ENCODE results near the gene FNDC3B. TPM values are rescaled to one million over a fixed set of nuclear protein-coding genes. Genes with fewer than 3 reads are reported as not detected.
"Not testable (repeated sequence)": the region's sequence is repeated elsewhere in the genome, so short reads cannot be mapped to it uniquely, and the experiment has no call there.

The FNDC3B gene
- total RNA-seq, 1 donor from 2014 or later: 171 TPM

GRCh38 chr3:172253200-172253599, 213.8 kb downstream of the FNDC3B start:
- DNase-seq (ENCODE audit: low spot score) (no peak), ATAC-seq (no peak)
- intact Hi-C loops (cut with DNase I): loop anchor here (10.0 kb wide), 1 partner anchor 62 kb away; no protein-coding TSS in a partner anchor

GRCh38 chr3:172254542-172254941, 215.2 kb downstream of the FNDC3B start:
- intact Hi-C loops (cut with DNase I): loop anchor here (10.0 kb wide), 1 partner anchor 60 kb away; no protein-coding TSS in a partner anchor
- DNase-seq (ENCODE audit: low spot score) (no peak), ATAC-seq (no peak)

- intact Hi-C loops (cut with DNase I): loop anchor here (10.0 kb wide), 1 partner anchor 59 kb away; no protein-coding TSS in a partner anchor
- not testable (repeated sequence) for DNase-seq (ENCODE audit: low spot score); ATAC-seq
Observed at GRCh38 chr3:172255321-172255720, 215.9 kb downstream of the FNDC3B start.

GRCh38 chr3:172256101-172256734, 216.8 kb downstream of the FNDC3B start:
- intact Hi-C loops (cut with DNase I): loop anchor here (10.0 kb wide), 1 partner anchor 59 kb away; no protein-coding TSS in a partner anchor
- ATAC-seq (peak; percentile 94), DNase-seq (ENCODE audit: low spot score) (no peak)

- ATAC-seq (no peak), DNase-seq (ENCODE audit: low spot score) (no peak)
- intact Hi-C loops (cut with DNase I): loop anchor here (10.0 kb wide), 1 partner anchor 57 kb away; no protein-coding TSS in a partner anchor
Observed at GRCh38 chr3:172257648-172258400, 218.4 kb downstream of the FNDC3B start.

- DNase-seq (ENCODE audit: low spot score) (no peak), ATAC-seq (peak; percentile 65)
- intact Hi-C loops (cut with DNase I): loop anchor here (10.0 kb wide), 1 partner anchor 56 kb away; no protein-coding TSS in a partner anchor
Observed at GRCh38 chr3:172258624-172259023, 219.2 kb downstream of the FNDC3B start.

- intact Hi-C loops (cut with DNase I): loop anchor here (10.0 kb wide), 1 partner anchor 56 kb away; no protein-coding TSS in a partner anchor
- peak; percentile 57 for ATAC-seq
- no peak for DNase-seq (ENCODE audit: low spot score)
Observed at GRCh38 chr3:172259111-172259541, 219.7 kb downstream of the FNDC3B start.

GRCh38 chr3:172259726-172260248, 220.4 kb downstream of the FNDC3B start:
- intact Hi-C loops (cut with DNase I): loop anchor here (10.0 kb wide), 1 partner anchor 55 kb away; no protein-coding TSS in a partner anchor
- DNase-seq (ENCODE audit: low spot score): no peak
- no peak for ATAC-seq

- no peak for ATAC-seq
- no peak for DNase-seq (ENCODE audit: low spot score)
- intact Hi-C loops (cut with DNase I): no loop called here
Observed at GRCh38 chr3:172260381-172260780, 221.0 kb downstream of the FNDC3B start.

- DNase-seq (ENCODE audit: low spot score): no peak
- intact Hi-C loops (cut with DNase I): no loop called here
- ATAC-seq: no peak
Observed at GRCh38 chr3:172261054-172261453, 221.7 kb downstream of the FNDC3B start.

- DNase-seq (ENCODE audit: low spot score) (no peak), ATAC-seq (no peak)
- intact Hi-C loops (cut with DNase I): no loop called here
Observed at GRCh38 chr3:172262991-172263608, 223.7 kb downstream of the FNDC3B start.

GRCh38 chr3:172263781-172264486, 224.6 kb downstream of the FNDC3B start:
- intact Hi-C loops (cut with DNase I): no loop called here
- DNase-seq (ENCODE audit: low spot score) (no peak), ATAC-seq (no peak)

- intact Hi-C loops (cut with DNase I): no loop called here
- no peak for DNase-seq (ENCODE audit: low spot score)
- ATAC-seq: no peak
Observed at GRCh38 chr3:172266103-172266502, 226.7 kb downstream of the FNDC3B start.

- no peak for ATAC-seq
- no peak for DNase-seq (ENCODE audit: low spot score)
- intact Hi-C loops (cut with DNase I): no loop called here
Observed at GRCh38 chr3:172268425-172268824, 229.0 kb downstream of the FNDC3B start.

GRCh38 chr3:172268868-172269267, 229.5 kb downstream of the FNDC3B start:
- intact Hi-C loops (cut with DNase I): no loop called here
- ATAC-seq: no peak
- no peak for DNase-seq (ENCODE audit: low spot score)

GRCh38 chr3:172270557-172271166, 231.3 kb downstream of the FNDC3B start:
- ATAC-seq: no peak
- intact Hi-C loops (cut with DNase I): no loop called here
- no peak for DNase-seq (ENCODE audit: low spot score)

GRCh38 chr3:172271386-172271976, 232.1 kb downstream of the FNDC3B start:
- DNase-seq (ENCODE audit: low spot score) (no peak), ATAC-seq (no peak)
- intact Hi-C loops (cut with DNase I): no loop called here

- intact Hi-C loops (cut with DNase I): no loop called here
- DNase-seq (ENCODE audit: low spot score): no peak
- ATAC-seq: peak; percentile 50
Observed at GRCh38 chr3:172272698-172273097, 233.3 kb downstream of the FNDC3B start.
